ENCODE data around the gene ARL10.

The ARL10 gene

GRCh38 chr5:176394096-176394495 lies 28.8 kb downstream of the ARL10 start:
- H3K4me1 ChIP-seq (ENCODE audit: low read length) = 0 out of 2 replicates have a peak, but pooled peaks cover 8% of the 10 kb centered on the region
- H2AFZ ChIP-seq (ENCODE audit: low read length) = no peak overlapping the region
- H3K36me3 ChIP-seq (replicated peaks; ENCODE audit: insufficient read depth, low read length) = no peaks in the 10 kb centered on the region
- no peaks in the 10 kb centered on the region for H3K9me3 ChIP-seq (replicated peaks; ENCODE audit: insufficient read depth, low read length)
- H3K79me2 ChIP-seq (ENCODE audit: low read length) = peaks cover 24% of the 10 kb centered on the region
- no peaks in the 10 kb centered on the region for H4K20me1 ChIP-seq (ENCODE audit: insufficient read depth, low read length)
- no peak overlapping the region for H3K4me2 ChIP-seq (ENCODE audit: low read depth, low read length)
- H3K4me3 ChIP-seq (ENCODE audit: low read length) = no peak overlapping the region
- H3F3A ChIP-seq (ENCODE audit: insufficient read depth, low read length) = peaks cover 6% of the 10 kb centered on the region; the same call in 1 of the 2 replicates
- no peak overlapping the region for H3K27ac ChIP-seq (ENCODE audit: low read length)
- DNase-seq = no peak
- no peaks in the 10 kb centered on the region for H3K9me2 ChIP-seq (replicated peaks; ENCODE audit: insufficient read depth, low read length)
- no peak for TF ChIP-seq EZH2 (optimal IDR thresholded peaks at IDR 0.05; ENCODE audit: low read depth, low read length)
- no peak for TF ChIP-seq CTCF (IDR thresholded peaks at IDR 0.05; ENCODE audit: low read length)
- TF ChIP-seq EZH2phosphoT487 (IDR thresholded peaks at IDR 0.05; ENCODE audit: low read length) = no peak
- no peaks in the 10 kb centered on the region for H3K27me3 ChIP-seq (replicated peaks; ENCODE audit: insufficient read depth, low read length)
- H3K9ac ChIP-seq (ENCODE audit: low read length) = no peak overlapping the region

- Histone ChIP-seq H3K9me3 (replicated peaks; ENCODE audit: insufficient read depth, low read length) (no peaks in the 10 kb centered on the region), H4K20me1 (ENCODE audit: insufficient read depth, low read length) (no peaks in the 10 kb centered on the region)
These were observed 29.8 kb downstream of the ARL10 start for GRCh38 chr5:176394881-176395675.

GRCh38 chr5:176396330-176396729 lies 31.0 kb downstream of the ARL10 start:
- no peak overlapping the region for H2AFZ ChIP-seq (ENCODE audit: low read length)
- H3K36me3 ChIP-seq (replicated peaks; ENCODE audit: insufficient read depth, low read length) = no peaks in the 10 kb centered on the region
- no peak overlapping the region for H3K4me3 ChIP-seq (ENCODE audit: low read length)
- H3K9me3 ChIP-seq (replicated peaks; ENCODE audit: insufficient read depth, low read length) = no peaks in the 10 kb centered on the region
- H3F3A ChIP-seq (ENCODE audit: insufficient read depth, low read length) = no peaks in the 10 kb centered on the region
- H3K27ac ChIP-seq (ENCODE audit: low read length) = no peak overlapping the region; the same call in 1 of the 2 replicates
- peaks cover 1% of the 10 kb centered on the region; the same call in 1 of the 2 replicates for H3K79me2 ChIP-seq (ENCODE audit: low read length)
- 0 out of 2 replicates have a peak, but pooled peaks cover 8% of the 10 kb centered on the region for H3K4me1 ChIP-seq (ENCODE audit: low read length)
- no peaks in the 10 kb centered on the region for H3K27me3 ChIP-seq (replicated peaks; ENCODE audit: insufficient read depth, low read length)
- no peaks in the 10 kb centered on the region for H3K9me2 ChIP-seq (replicated peaks; ENCODE audit: insufficient read depth, low read length)
- H3K9ac ChIP-seq (ENCODE audit: low read length) = no peak overlapping the region
- H3K4me2 ChIP-seq (ENCODE audit: low read depth, low read length) = no peak overlapping the region
- no peaks in the 10 kb centered on the region for H4K20me1 ChIP-seq (ENCODE audit: insufficient read depth, low read length)
- TF ChIP-seq EZH2phosphoT487 (IDR thresholded peaks at IDR 0.05; ENCODE audit: low read length) (no peak), EZH2 (optimal IDR thresholded peaks at IDR 0.05; ENCODE audit: low read depth, low read length) (no peak), CTCF (IDR thresholded peaks at IDR 0.05; ENCODE audit: low read length) (no peak)
- peak; percentile 25 for DNase-seq

More at GRCh38 chr5:176394881-176395675, 29.8 kb downstream of the ARL10 start:
- H3K9ac ChIP-seq (ENCODE audit: low read length) = no peak overlapping the region
- H3K9me2 ChIP-seq (replicated peaks; ENCODE audit: insufficient read depth, low read length) = no peaks in the 10 kb centered on the region
- no peaks in the 10 kb centered on the region for H3K27me3 ChIP-seq (replicated peaks; ENCODE audit: insufficient read depth, low read length)
- H3K4me1 ChIP-seq (ENCODE audit: low read length) = 0 out of 2 replicates have a peak, but pooled peaks cover 8% of the 10 kb centered on the region
- H2AFZ ChIP-seq (ENCODE audit: low read length) = no peak overlapping the region
- H3K4me2 ChIP-seq (ENCODE audit: low read depth, low read length) = no peak overlapping the region
- no peak overlapping the region for H3K4me3 ChIP-seq (ENCODE audit: low read length)
- no peaks in the 10 kb centered on the region for H3K36me3 ChIP-seq (replicated peaks; ENCODE audit: insufficient read depth, low read length)
- no peak for DNase-seq
- TF ChIP-seq EZH2 (optimal IDR thresholded peaks at IDR 0.05; ENCODE audit: low read depth, low read length) = no peak
- TF ChIP-seq CTCF (IDR thresholded peaks at IDR 0.05; ENCODE audit: low read length) = no peak
- no peak for TF ChIP-seq EZH2phosphoT487 (IDR thresholded peaks at IDR 0.05; ENCODE audit: low read length)
- no peak overlapping the region for H3K27ac ChIP-seq (ENCODE audit: low read length)
- H3K79me2 ChIP-seq (ENCODE audit: low read length) = peaks cover 14% of the 10 kb centered on the region
- H3F3A ChIP-seq (ENCODE audit: insufficient read depth, low read length) = no peaks in the 10 kb centered on the region

Data from MM.1S (cell line).